ENCODE measurements around the gene MX2.

The MX2 gene

GRCh38 chr21:41381731-41382130 lies 19.9 kb downstream of the MX2 start:
- H3K4me3 ChIP-seq (ENCODE audit: low read depth, low read length), result no peak overlapping the region
- DNase-seq (ENCODE audit: low read depth), result no peak
- TF ChIP-seq POLR2A (IDR thresholded peaks at IDR 0.05; ENCODE audit: extremely low read depth, insufficient read length) (no peak), CTCF (IDR thresholded peaks at IDR 0.05; ENCODE audit: low read depth, low read length) (no peak), MYC (IDR thresholded peaks at IDR 0.05; ENCODE audit: low read depth, low read length) (no peak)
- TF ChIP-seq, protein P1, sequence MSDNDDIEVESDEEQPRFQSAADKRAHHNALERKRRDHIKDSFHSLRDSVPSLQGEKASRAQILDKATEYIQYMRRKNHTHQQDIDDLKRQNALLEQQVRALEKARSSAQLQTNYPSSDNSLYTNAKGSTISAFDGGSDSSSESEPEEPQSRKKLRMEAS (IDR thresholded peaks at IDR 0.05; ENCODE audit: low read depth, low read length), result no peak

DNA sequence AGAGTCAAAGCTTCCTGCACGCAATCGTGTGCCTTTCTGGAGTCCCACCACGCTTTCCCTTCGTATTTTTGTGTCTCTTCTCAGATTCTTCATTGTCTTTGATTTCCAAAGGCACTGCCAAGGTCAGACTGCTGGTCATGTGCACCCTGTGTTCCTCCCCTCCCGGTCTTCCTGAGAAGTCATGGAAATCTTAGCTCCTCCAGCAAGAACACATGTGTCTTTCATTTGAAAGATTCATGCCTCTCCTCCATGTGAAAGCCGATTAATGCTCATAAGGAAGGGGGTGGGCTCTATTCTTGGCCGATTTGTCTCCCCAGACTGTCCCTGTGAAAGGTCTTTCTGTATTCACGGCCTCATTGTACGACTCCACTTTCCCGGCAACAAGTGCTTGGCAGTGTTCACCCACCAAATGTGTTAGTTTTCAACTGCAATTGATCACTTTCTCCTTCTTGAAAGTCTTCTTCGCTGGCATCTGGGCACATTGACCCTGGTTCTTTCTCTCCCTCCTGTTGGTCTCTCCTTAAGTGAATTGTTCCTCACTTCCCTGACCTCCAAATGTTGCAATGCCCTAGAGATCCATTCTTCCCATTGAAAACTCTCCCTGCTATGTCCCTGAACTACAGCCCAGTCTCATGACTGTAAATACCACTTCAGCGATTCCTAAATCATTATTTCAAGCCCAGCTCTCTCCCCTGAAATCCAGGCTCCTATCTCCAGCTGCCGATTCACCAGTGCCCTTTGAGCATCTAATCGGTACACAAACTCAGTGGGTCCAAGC lies 25.4 kb downstream of the MX2 start:
- TF ChIP-seq, protein P1 (IDR thresholded peaks at IDR 0.05; ENCODE audit: low read depth, low read length), result no peak
- TF ChIP-seq MYC (IDR thresholded peaks at IDR 0.05; ENCODE audit: low read depth, low read length) (no peak), POLR2A (IDR thresholded peaks at IDR 0.05; ENCODE audit: extremely low read depth, insufficient read length) (no peak), CTCF (IDR thresholded peaks at IDR 0.05; ENCODE audit: low read depth, low read length) (no peak)
- no peak for DNase-seq (ENCODE audit: low read depth)
- H3K4me3 ChIP-seq (ENCODE audit: low read depth, low read length), result no peak overlapping the region

GRCh38 chr21:41387824-41388223 lies 26.0 kb downstream of the MX2 start:
- no peak overlapping the region for H3K4me3 ChIP-seq (ENCODE audit: low read depth, low read length)
- no peak for DNase-seq (ENCODE audit: low read depth)
- TF ChIP-seq CTCF (IDR thresholded peaks at IDR 0.05; ENCODE audit: low read depth, low read length) (no peak), MYC (IDR thresholded peaks at IDR 0.05; ENCODE audit: low read depth, low read length) (no peak), POLR2A (IDR thresholded peaks at IDR 0.05; ENCODE audit: extremely low read depth, insufficient read length) (no peak)
- TF ChIP-seq, protein P1 (IDR thresholded peaks at IDR 0.05; ENCODE audit: low read depth, low read length), result no peak

DNA sequence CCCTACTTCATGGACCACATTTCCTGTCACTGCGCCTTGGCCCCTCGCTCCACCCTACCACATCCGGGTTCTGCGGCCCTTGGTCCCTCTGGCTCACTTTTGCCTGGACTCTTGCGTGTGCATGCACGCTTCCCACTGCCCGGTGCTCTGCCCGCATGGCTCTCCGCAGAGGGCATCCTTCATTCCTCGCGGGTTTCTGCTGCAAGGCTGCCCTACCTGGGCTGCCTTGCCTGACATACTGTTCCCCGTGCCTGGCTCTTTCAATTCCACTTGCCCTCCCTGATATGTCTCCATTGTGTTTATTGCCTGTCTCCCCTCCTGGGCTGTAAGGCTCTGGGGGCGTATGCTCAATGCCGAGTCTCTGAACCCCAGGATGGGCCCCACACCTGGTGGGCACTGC lies 26.4 kb downstream of the MX2 start:
- no peak for DNase-seq (ENCODE audit: low read depth)
- H3K4me3 ChIP-seq (ENCODE audit: low read depth, low read length), result no peak overlapping the region
- no peak for TF ChIP-seq CTCF (IDR thresholded peaks at IDR 0.05; ENCODE audit: low read depth, low read length)
- no peak for TF ChIP-seq POLR2A (IDR thresholded peaks at IDR 0.05; ENCODE audit: extremely low read depth, insufficient read length)
- TF ChIP-seq, protein P1 (IDR thresholded peaks at IDR 0.05; ENCODE audit: low read depth, low read length), result no peak

GRCh38 chr21:41390043-41390639 lies 28.3 kb downstream of the MX2 start:
- DNase-seq (ENCODE audit: low read depth), result no peak
- no peak for TF ChIP-seq POLR2A (IDR thresholded peaks at IDR 0.05; ENCODE audit: extremely low read depth, insufficient read length)
- TF ChIP-seq MYC (IDR thresholded peaks at IDR 0.05; ENCODE audit: low read depth, low read length), result no peak
- H3K4me3 ChIP-seq (ENCODE audit: low read depth, low read length), result no peak overlapping the region

DNA sequence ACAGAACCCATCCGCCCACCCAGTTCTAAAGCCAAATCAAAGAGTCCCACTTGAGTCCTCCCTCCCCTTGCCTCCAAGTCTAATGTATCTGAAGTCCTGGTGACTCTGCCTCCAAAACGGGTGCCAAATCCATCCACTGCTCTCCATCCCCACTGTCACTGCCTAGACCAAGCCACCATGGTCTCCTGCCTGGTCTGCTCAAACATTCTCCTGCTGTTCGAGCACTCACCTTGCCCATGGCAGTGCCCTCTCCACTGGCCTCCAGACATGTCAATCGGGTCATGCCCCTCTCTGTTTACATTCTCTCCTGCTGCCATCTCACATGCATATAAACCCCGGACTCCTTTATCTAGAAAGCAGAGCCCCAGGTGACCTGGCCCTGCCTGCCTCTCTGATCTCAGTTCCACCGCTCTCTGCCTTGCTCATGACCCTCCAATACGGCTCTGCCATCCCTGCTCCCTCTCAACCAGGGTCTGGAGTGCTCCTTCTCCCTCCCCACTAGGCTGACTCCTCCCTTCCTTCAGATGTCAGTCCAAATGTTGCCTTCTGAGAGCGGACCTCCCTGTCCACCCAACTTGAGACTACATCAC lies 32.1 kb downstream of the MX2 start:
- no peak for DNase-seq (ENCODE audit: low read depth)
- H3K4me3 ChIP-seq (ENCODE audit: low read depth, low read length), result no peak overlapping the region
- TF ChIP-seq POLR2A (IDR thresholded peaks at IDR 0.05; ENCODE audit: extremely low read depth, insufficient read length) (no peak), MYC (IDR thresholded peaks at IDR 0.05; ENCODE audit: low read depth, low read length) (no peak), CTCF (IDR thresholded peaks at IDR 0.05; ENCODE audit: low read depth, low read length) (no peak)
- TF ChIP-seq, protein P1 (IDR thresholded peaks at IDR 0.05; ENCODE audit: low read depth, low read length), result no peak
